ENCODE results near the gene ACSF2. TPM values are rescaled to one million over a fixed set of nuclear protein-coding genes. Genes with fewer than 3 reads are reported as not detected.

The ACSF2 gene
- total and polyA plus RNA-seq, 2 of the 13 experiments (the other 11 are each of a cell fraction or from before 2014, with no cell fraction given) = 87.3 to 109 TPM

- no TSS peak for BruUV-seq (replicated peaks)
- in situ Hi-C loops (cut with HindIII; ENCODE audit: extremely low pct_ligation_motif_present, low pct_unique_long_range_greater_than_20kb) = no loop called here
- Histone ChIP-seq H3K79me2 (ENCODE audit: insufficient read depth, low read length) (peaks cover 10% of the 10 kb centered on the region), H3K4me3 (replicated peaks in 1 of 3; ENCODE audit: insufficient read depth in 1 of 3, low read depth in 2 of 3, low read length in 3 of 3) (0 out of 6 replicates have a peak overlapping the region, but pooled peaks of 1 of the 3 experiments have one; percentile 1), H2AFZ (ENCODE audit: low read length) (no peak overlapping the region), H3K4me2 (ENCODE audit: low read depth, low read length) (peak overlapping the region; percentile 49), H3K9me3 (ENCODE audit: low read length) (no peaks in the 10 kb centered on the region), H3K4me1 (ENCODE audit: insufficient read depth, low read length) (peaks cover 52% of the 10 kb centered on the region), H3K27me3 (ENCODE audit: control insufficient read depth in 1 of 2, insufficient read depth in 2 of 2, low read length in 2 of 2) (no peaks in the 10 kb centered on the region), H3K27ac (ENCODE audit: extremely low read length, insufficient read depth, low read length) (peak overlapping the region; percentile 58), H3K9ac (ENCODE audit: insufficient read depth, low read depth, low read length) (peak overlapping the region; percentile 9; the same call in 1 of the 2 replicates), H3K36me3 (replicated peaks in 1 of 2; ENCODE audit: control insufficient read depth in 1 of 2, insufficient read depth in 2 of 2, low read length in 2 of 2) (peaks cover 1 to 5% of the 10 kb centered on the region in 2 experiments; a peak in 2 of 5 replicates), H4K20me1 (ENCODE audit: insufficient read depth, low read length) (no peaks in the 10 kb centered on the region)
- DNase-seq (ENCODE audit: low spot score) (peak; percentile 67), ATAC-seq (peak; percentile 90), FAIRE-seq (peak; percentile 32)
- intact Hi-C loops (cut with micrococcal nuclease; ENCODE audit: unreplicated experiment) = no loop called here
- 36% methylated on average over 4 of the region's 4 CpGs for WGBS (ENCODE audit: low lambda C conversion rate)
- POLR2A ChIA-PET = interaction anchor here (0.6 to 2.7 kb wide), 8 partner anchors 8 to 426 kb away, joined by 3 to 19 read pairs (median 5); partner anchors contain the start of genes ACSF2, LRRC59 and TOB1
- CTCF ChIA-PET (ENCODE audit: low intra/inter-chr PET ratio, low total read pairs) = no interaction called here
- TF ChIP-seq ZNF484 (CRISPR knock-in tag; IDR thresholded peaks at IDR 0.05; ENCODE audit: borderline replicate concordance, low read depth) (no peak), ZNF614 (CRISPR knock-in tag; IDR thresholded peaks at IDR 0.05; ENCODE audit: borderline replicate concordance) (0 out of 2 replicates have a peak, but pooled peaks have one; percentile 37), ZNF713 (CRISPR knock-in tag; IDR thresholded peaks at IDR 0.05) (peak; percentile 71; the same call in 1 of the 2 replicates), ZBED4 (CRISPR knock-in tag; IDR thresholded peaks at IDR 0.05; ENCODE audit: borderline replicate concordance) (peak; percentile 49; the same call in 1 of the 2 replicates), SOX5 (CRISPR knock-in tag; IDR thresholded peaks at IDR 0.05; ENCODE audit: borderline replicate concordance) (0 out of 2 replicates have a peak, but pooled peaks have one; percentile 11), RCOR2 (CRISPR knock-in tag; IDR thresholded peaks at IDR 0.05) (0 out of 2 replicates have a peak, but pooled peaks have one; percentile 18), ZEB1 (IDR thresholded peaks at IDR 0.05; ENCODE audit: insufficient replicate concordance, low read depth) (peak; percentile 98), PRDM10 (CRISPR knock-in tag; IDR thresholded peaks at IDR 0.05; ENCODE audit: low read depth) (no peak; the same call in 1 of the 2 replicates), GTF3A (CRISPR knock-in tag; conservative IDR thresholded peaks at IDR 0.05) (0 out of 2 replicates have a peak, but pooled peaks have one; percentile 23), ZNF296 (CRISPR knock-in tag; conservative IDR thresholded peaks at IDR 0.05) (no peak), ZNF619 (CRISPR knock-in tag; IDR thresholded peaks at IDR 0.05) (0 out of 2 replicates have a peak, but pooled peaks have one; percentile 59), ZNF766 (CRISPR knock-in tag; IDR thresholded peaks at IDR 0.05; ENCODE audit: borderline replicate concordance) (no peak)
- TF ChIP-seq, protein P1, sequence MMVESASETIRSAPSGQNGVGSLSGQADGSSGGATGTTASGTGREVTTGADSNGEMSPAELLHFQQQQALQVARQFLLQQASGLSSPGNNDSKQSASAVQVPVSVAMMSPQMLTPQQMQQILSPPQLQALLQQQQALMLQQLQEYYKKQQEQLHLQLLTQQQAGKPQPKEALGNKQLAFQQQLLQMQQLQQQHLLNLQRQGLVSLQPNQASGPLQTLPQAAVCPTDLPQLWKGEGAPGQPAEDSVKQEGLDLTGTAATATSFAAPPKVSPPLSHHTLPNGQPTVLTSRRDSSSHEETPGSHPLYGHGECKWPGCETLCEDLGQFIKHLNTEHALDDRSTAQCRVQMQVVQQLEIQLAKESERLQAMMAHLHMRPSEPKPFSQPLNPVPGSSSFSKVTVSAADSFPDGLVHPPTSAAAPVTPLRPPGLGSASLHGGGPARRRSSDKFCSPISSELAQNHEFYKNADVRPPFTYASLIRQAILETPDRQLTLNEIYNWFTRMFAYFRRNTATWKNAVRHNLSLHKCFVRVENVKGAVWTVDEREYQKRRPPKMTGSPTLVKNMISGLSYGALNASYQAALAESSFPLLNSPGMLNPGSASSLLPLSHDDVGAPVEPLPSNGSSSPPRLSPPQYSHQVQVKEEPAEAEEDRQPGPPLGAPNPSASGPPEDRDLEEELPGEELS (CRISPR knock-in tag; IDR thresholded peaks at IDR 0.05) = peak; percentile 53
Measured at GRCh38 chr17:50440172-50440837, 14.3 kb downstream of the ACSF2 start.

Data from HepG2 (cell line).